NB4 (cell line): Measurements from ENCODE around the gene FAM83E.

Source experiments
- CTCF ChIP-seq: IDR thresholded peaks from one replicate; pipeline ENCODE4 v1.5.1; 2012; ENCODE audit warnings: low read depth, low read length
- MAX ChIP-seq: IDR thresholded peaks from 2 replicates; pipeline ENCODE4 v1.6.1; 2011; ENCODE audit warnings: low read depth, low read length
- MYC ChIP-seq: IDR thresholded peaks from 2 replicates; pipeline ENCODE4 v1.6.1; 2011; ENCODE audit warnings: low read depth, low read length
- POLR2A ChIP-seq: IDR thresholded peaks from 2 replicates; pipeline ENCODE4 v1.6.1; 2011; ENCODE audit warnings: mild to moderate bottlenecking; ENCODE audit not compliant: insufficient read length; ENCODE audit errors: extremely low read depth

DNA sequence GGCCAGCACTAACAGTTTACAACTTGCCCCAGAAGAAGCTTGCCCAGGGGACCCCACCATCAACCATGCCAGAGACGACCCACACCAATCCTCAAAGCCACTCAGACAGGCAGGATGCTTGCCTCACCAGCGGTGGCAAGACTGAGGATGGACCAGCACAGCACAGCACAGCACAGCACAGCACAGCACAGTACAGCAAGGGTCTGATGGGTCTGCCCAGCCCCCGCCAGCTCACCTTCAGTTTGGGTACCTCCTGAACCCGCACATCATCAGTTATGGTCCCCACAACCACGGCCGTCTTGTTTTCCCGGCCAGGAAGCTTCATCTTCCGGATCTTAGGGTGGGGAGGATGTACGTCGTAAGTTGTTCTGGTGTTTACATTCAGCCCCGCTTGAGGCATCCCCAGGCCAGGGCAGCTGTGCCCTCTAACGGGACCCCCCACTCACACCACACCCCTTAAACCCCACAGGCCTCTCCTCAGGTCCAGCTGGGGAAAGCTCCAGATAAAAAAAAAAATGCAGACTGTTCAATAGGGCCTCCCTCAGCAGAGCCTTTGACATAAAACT is 1.7 kb upstream of the FAM83E start:
- TF ChIP-seq POLR2A: no peak
- TF ChIP-seq CTCF: no peak
- no peak for TF ChIP-seq MAX
- no peak for TF ChIP-seq MYC
